Stomach smooth muscle (tissue), 2 donors: ENCODE results near the gene SOD1.
A peak's percentile ranks its signal among the peaks of the same experiment; 100 is the strongest.

Experiments used
- H3K27ac ChIP-seq: one replicate; pipeline ENCODE4 v1.7.0; 2013; ENCODE audit warnings: mild to moderate bottlenecking, low read length, inconsistent platforms
- H3K27me3 ChIP-seq, 2 donors: one replicate each; pipeline ENCODE4 v1.7.0; 2013; ENCODE audit warnings: low read length in 2 of 2; ENCODE audit not compliant: insufficient read depth in 2 of 2, control insufficient read depth in 1 of 2
- H3K36me3 ChIP-seq, 2 donors: one replicate each; pipeline ENCODE4 v1.7.0; 2013; ENCODE audit warnings: low read length in 2 of 2; ENCODE audit not compliant: control insufficient read depth in 2 of 2, insufficient read depth in 2 of 2
- H3K4me1 ChIP-seq: one replicate; pipeline ENCODE4 v1.7.0; 2013; ENCODE audit warnings: low read length; ENCODE audit not compliant: control insufficient read depth, insufficient read depth
- H3K4me3 ChIP-seq, 2 donors: one replicate each; pipeline ENCODE4 v1.7.0; 2013; ENCODE audit warnings: low read length in 2 of 2
- H3K9ac ChIP-seq, 2 donors: one replicate each; pipeline ENCODE4 v1.7.0; 2013; ENCODE audit warnings: low read length in 2 of 2, mild to moderate bottlenecking in 1 of 2
- H3K9me3 ChIP-seq, 2 donors: one replicate each; pipeline ENCODE4 v1.7.0; 2013; ENCODE audit warnings: low read length in 2 of 2; ENCODE audit not compliant: control insufficient read depth in 2 of 2
- donor health status: healthy.
- donor health status: Pancreatic carcinoma.

Gene SOD1

GRCh38 chr21:31659536-31660258 is at the start of gene SOD1:
SOD1 (plus strand) TSS chr21:31659693; CDS start chr21:31659770, 77 bp downstream.
- Histone ChIP-seq H3K27me3 (no peaks in the 10 kb centered on the region), H3K9me3 (no peaks in the 10 kb centered on the region), H3K4me3 (peak within 1 kb of the TSS; percentile 84 to 97), H3K9ac (peak within 1 kb of the TSS; percentile 80 to 81), H3K36me3 (peaks cover 6 to 11% of the 10 kb centered on the region in 2 donors), H3K4me1 (peaks cover 14% of the 10 kb centered on the region), H3K27ac (peak within 1 kb of the TSS; percentile 71)

- Histone ChIP-seq H3K9ac (no peak overlapping the region), H3K9me3 (no peaks in the 10 kb centered on the region), H3K27ac (no peak overlapping the region), H3K4me1 (no peaks in the 10 kb centered on the region), H3K27me3 (no peaks in the 10 kb centered on the region), H3K4me3 (no peak overlapping the region), H3K36me3 (no peaks in the 10 kb centered on the region)
Measured at GRCh38 chr21:31611445-31611844, 48.0 kb upstream of the SOD1 start.

GRCh38 chr21:31612894-31613785 is 46.4 kb upstream of the SOD1 start:
- Histone ChIP-seq H3K9ac (no peak overlapping the region), H3K4me3 (no peak overlapping the region), H3K27me3 (no peaks in the 10 kb centered on the region), H3K9me3 (no peaks in the 10 kb centered on the region), H3K4me1 (no peaks in the 10 kb centered on the region), H3K36me3 (no peaks in the 10 kb centered on the region), H3K27ac (no peak overlapping the region)

- H3K27me3 ChIP-seq, result no peaks in the 10 kb centered on the region
- no peaks in the 10 kb centered on the region for H3K4me1 ChIP-seq
- no peak overlapping the region for H3K27ac ChIP-seq
- no peaks in the 10 kb centered on the region for H3K9me3 ChIP-seq
- no peak overlapping the region for H3K4me3 ChIP-seq
- no peak overlapping the region for H3K9ac ChIP-seq
- H3K36me3 ChIP-seq, result no peaks in the 10 kb centered on the region
Measured at GRCh38 chr21:31614705-31615104, 44.8 kb upstream of the SOD1 start.

GRCh38 chr21:31616216-31616615 is 43.3 kb upstream of the SOD1 start:
- H3K27ac ChIP-seq, result no peak overlapping the region
- no peaks in the 10 kb centered on the region for H3K27me3 ChIP-seq
- H3K36me3 ChIP-seq, result no peaks in the 10 kb centered on the region
- H3K4me3 ChIP-seq, result no peak overlapping the region
- H3K4me1 ChIP-seq, result no peaks in the 10 kb centered on the region
- H3K9ac ChIP-seq, result no peak overlapping the region
- no peaks in the 10 kb centered on the region for H3K9me3 ChIP-seq

- H3K9ac ChIP-seq, result no peak overlapping the region
- H3K27me3 ChIP-seq, result no peaks in the 10 kb centered on the region
- H3K27ac ChIP-seq, result no peak overlapping the region
- H3K36me3 ChIP-seq, result no peaks in the 10 kb centered on the region
- H3K9me3 ChIP-seq, result no peaks in the 10 kb centered on the region
- H3K4me3 ChIP-seq, result no peak overlapping the region
- H3K4me1 ChIP-seq, result no peaks in the 10 kb centered on the region
Measured at GRCh38 chr21:31618696-31619430, 40.6 kb upstream of the SOD1 start.

GRCh38 chr21:31622397-31622796 is 37.1 kb upstream of the SOD1 start:
- Histone ChIP-seq H3K9ac (no peak overlapping the region), H3K9me3 (no peaks in the 10 kb centered on the region), H3K27ac (no peak overlapping the region), H3K27me3 (no peaks in the 10 kb centered on the region), H3K4me3 (no peak overlapping the region), H3K4me1 (no peaks in the 10 kb centered on the region), H3K36me3 (no peaks in the 10 kb centered on the region)

GRCh38 chr21:31623664-31624063 is 35.8 kb upstream of the SOD1 start:
- Histone ChIP-seq H3K27me3 (no peaks in the 10 kb centered on the region), H3K4me1 (no peaks in the 10 kb centered on the region), H3K9me3 (no peaks in the 10 kb centered on the region), H3K9ac (no peak overlapping the region), H3K36me3 (no peaks in the 10 kb centered on the region), H3K27ac (no peak overlapping the region), H3K4me3 (no peak overlapping the region)

GRCh38 chr21:31624181-31624580 is 35.3 kb upstream of the SOD1 start:
- Histone ChIP-seq H3K9me3 (no peaks in the 10 kb centered on the region), H3K4me3 (no peak overlapping the region), H3K9ac (no peak overlapping the region), H3K36me3 (no peaks in the 10 kb centered on the region), H3K27ac (no peak overlapping the region), H3K4me1 (no peaks in the 10 kb centered on the region), H3K27me3 (no peaks in the 10 kb centered on the region)

GRCh38 chr21:31624961-31625491 is 34.5 kb upstream of the SOD1 start:
- no peaks in the 10 kb centered on the region for H3K36me3 ChIP-seq
- no peak overlapping the region for H3K27ac ChIP-seq
- H3K27me3 ChIP-seq, result no peaks in the 10 kb centered on the region
- no peaks in the 10 kb centered on the region for H3K9me3 ChIP-seq
- no peak overlapping the region for H3K9ac ChIP-seq
- H3K4me1 ChIP-seq, result no peaks in the 10 kb centered on the region
- H3K4me3 ChIP-seq, result no peak overlapping the region
